ENCODE measurements around the gene HCFC2.

GRCh38 chr12:104080764-104081163 is 16.4 kb downstream of the HCFC2 start:
- TF ChIP-seq CTCF (IDR thresholded peaks at IDR 0.05; ENCODE audit: control extremely low read depth in 1 of 3, insufficient read depth in 1 of 3, low read depth in 1 of 3, low read length in 3 of 3) = no peak
- TF ChIP-seq EZH2 (IDR thresholded peaks at IDR 0.05; ENCODE audit: low read depth, low read length, severe bottlenecking) = no peak
- no peak for TF ChIP-seq POLR2A (IDR thresholded peaks at IDR 0.05; ENCODE audit: control extremely low read depth in 1 of 2, low read depth in 2 of 2, low read length in 2 of 2)
- TF ChIP-seq RNF2 (IDR thresholded peaks at IDR 0.05; ENCODE audit: borderline replicate concordance, low read depth, low read length, missing control alignments, poor library complexity, severe bottlenecking) = no peak
- no peak for TF ChIP-seq MAFK (IDR thresholded peaks at IDR 0.05; ENCODE audit: low read depth, low read length)

All from H1 (cell line).